Kidney epithelial cell (primary cell): ENCODE measurements around the gene SPNS2. TPM values are rescaled to one million over a fixed set of nuclear protein-coding genes. Genes with fewer than 3 reads are reported as not detected.

Experiments
- DNase-seq: peaks from one replicate; pipeline ENCODE4 v3.0.0-alpha.2; 2010; ENCODE audit warnings: low read depth
- H3K27me3 ChIP-seq: 2 replicates; pipeline ENCODE4 v1.6.0; 2011; ENCODE audit warnings: low read length; ENCODE audit not compliant: control insufficient read depth, insufficient read depth
- H3K36me3 ChIP-seq: 2 replicates; pipeline ENCODE4 v1.5.1; 2011; ENCODE audit warnings: low read length; ENCODE audit not compliant: control insufficient read depth, insufficient read depth
- H3K4me3 ChIP-seq: 2 replicates; pipeline ENCODE4 v1.5.1; 2011; ENCODE audit warnings: low read depth, mild to moderate bottlenecking, control low read depth, low read length
- total RNA-seq: library from RNA; depleted of rRNA; stranded (reverse); fragments of >200 nt; gene quantifications from 2 replicates; pipeline ENCODE4 v1.2.3, GENCODE V29; 2015
- TF ChIP-seq, protein P1 (sequence below): IDR thresholded peaks from 2 replicates; pipeline ENCODE4 v1.5.1; 2011; ENCODE audit warnings: mild to moderate bottlenecking, moderate library complexity, low read length, control low read depth, inconsistent platforms; ENCODE audit not compliant: insufficient read depth, poor library complexity, severe bottlenecking

The SPNS2 gene
- total RNA-seq, 1 donor from 2014 or later: 47.3 TPM

DNA sequence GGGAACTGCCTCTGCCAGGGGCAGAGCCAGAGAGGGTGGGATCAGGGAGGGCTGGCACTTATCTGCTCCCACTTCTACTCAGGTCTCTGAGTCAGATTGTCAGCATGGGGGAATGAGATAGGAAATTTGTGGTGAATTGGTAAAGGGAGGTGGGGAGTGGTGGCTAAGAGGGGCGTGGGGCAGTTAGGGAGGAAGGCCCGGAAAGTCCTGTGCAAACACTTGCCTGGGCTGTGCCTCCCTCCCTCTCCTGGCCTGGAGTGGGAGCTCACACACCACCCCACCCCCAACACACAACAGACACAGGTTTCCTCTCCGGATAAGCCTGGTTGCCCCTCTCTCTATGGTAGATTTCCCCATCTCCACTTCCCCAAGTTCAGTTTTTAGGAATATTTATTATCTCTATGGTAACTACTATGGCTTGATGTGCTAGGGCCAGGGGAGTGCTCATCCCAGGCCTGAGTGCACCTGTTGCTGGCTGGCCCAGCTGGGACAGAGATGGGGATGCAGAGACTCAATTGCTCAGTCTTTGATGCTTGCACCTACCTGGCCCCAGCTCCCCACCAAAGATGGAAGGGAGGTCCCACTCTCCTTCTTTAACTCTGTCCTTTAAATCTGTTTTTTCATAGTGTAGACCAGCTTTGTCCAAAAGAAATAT lies 2.7 kb downstream of the SPNS2 start:
- Histone ChIP-seq H3K27me3 (no peaks in the 10 kb centered on the region), H3K4me3 (peak overlapping the region; percentile 96), H3K36me3 (peaks cover 1% of the 10 kb centered on the region)
- TF ChIP-seq, protein P1, sequence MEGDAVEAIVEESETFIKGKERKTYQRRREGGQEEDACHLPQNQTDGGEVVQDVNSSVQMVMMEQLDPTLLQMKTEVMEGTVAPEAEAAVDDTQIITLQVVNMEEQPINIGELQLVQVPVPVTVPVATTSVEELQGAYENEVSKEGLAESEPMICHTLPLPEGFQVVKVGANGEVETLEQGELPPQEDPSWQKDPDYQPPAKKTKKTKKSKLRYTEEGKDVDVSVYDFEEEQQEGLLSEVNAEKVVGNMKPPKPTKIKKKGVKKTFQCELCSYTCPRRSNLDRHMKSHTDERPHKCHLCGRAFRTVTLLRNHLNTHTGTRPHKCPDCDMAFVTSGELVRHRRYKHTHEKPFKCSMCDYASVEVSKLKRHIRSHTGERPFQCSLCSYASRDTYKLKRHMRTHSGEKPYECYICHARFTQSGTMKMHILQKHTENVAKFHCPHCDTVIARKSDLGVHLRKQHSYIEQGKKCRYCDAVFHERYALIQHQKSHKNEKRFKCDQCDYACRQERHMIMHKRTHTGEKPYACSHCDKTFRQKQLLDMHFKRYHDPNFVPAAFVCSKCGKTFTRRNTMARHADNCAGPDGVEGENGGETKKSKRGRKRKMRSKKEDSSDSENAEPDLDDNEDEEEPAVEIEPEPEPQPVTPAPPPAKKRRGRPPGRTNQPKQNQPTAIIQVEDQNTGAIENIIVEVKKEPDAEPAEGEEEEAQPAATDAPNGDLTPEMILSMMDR: peak; percentile 24
- DNase-seq: no peak

DNA sequence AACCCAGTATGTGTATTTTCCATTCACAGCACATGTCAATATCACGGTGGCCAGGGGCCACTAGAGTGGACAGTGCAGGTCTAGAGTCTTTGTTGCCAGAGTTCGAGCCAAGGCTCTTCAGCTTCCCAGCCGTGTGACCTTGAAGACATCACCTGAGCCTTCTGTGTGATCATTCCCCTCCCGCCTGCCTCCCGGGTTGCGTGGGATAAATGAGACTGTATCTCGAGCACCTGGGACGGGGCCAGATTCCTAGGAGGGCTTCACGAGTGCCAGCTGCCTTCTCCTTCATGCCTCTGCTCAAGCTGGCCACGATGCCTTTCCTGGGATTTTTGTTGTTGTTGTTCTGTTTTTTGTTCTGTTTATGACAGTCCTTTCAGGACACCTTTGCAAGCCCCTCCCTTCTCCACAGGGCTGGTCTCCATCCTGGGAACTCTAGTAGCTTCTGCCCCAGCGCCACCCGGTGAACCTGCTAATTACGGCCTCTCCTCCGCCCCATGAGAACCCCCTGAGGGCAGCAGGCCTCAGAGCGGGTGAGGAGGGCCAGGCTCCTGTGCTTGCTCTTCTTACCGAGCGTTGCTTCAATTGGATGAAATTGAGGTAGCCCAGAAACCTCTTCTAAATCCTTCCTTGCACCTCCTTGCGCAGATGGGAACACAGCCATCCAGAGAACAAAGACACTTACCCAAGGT lies 3.9 kb downstream of the SPNS2 start:
- no peak overlapping the region for H3K4me3 ChIP-seq
- TF ChIP-seq, protein P1: no peak
- DNase-seq: no peak
- H3K36me3 ChIP-seq: peaks cover 1% of the 10 kb centered on the region
- H3K27me3 ChIP-seq: no peaks in the 10 kb centered on the region

DNA sequence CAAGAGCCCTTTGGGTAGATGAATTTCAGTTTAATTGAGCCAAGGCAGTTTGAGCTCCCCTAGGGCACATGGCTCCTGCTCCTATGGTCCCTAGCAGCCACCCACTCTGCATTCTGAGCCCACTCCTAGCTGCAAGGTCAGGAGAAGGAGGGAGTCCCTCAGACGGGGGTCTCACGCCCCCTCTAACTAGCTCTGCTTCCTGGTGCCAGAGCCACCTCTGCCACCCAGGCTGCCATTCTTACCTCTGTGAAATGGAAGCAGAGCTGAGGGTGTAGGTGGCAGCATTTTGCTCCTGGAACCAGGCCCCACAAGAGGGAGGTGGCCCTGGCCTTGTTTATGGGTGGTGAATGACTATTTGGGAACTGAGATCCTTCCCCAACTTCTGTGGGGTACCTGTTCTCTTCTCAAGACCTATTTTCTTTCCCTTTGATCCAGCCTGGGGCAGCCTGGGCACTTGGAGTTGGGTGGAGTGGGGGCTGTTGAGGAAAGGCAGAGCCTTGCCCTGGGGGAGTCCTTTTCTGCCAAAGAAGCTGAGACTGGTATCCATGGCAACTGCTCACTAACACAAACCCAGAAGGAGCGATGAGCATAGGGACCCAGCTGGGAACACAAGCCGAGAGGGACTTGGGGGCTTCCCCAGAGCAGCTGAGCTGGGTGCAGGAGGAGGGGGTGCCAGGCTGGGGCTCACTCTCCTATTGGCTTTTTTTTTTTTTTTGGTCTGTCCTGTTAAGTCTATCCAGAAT lies 4.8 kb downstream of the SPNS2 start:
- TF ChIP-seq, protein P1: no peak
- no peak for DNase-seq
- H3K4me3 ChIP-seq: no peak overlapping the region
- peaks cover 1% of the 10 kb centered on the region for H3K36me3 ChIP-seq
- no peaks in the 10 kb centered on the region for H3K27me3 ChIP-seq

DNA sequence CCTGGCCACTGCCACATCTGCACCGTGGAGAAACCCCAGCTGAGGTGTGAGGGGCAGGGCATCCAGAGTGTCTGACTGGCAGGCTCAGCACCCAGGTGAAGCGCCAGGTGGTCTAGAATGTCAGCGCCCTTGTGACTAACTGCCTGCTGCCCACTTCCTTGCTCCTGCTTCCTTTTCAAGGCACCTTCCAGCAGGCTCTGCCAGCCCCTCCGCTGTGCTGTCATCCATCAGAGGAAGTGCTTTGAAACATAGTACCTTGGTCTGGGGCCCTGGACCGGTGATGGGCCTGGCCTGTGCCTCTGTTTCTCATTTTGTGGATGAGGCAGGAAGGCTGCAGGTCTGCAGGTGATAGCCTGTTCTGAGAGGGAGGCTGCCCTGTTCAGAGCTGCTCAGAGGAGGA lies 5.5 kb downstream of the SPNS2 start:
- TF ChIP-seq, protein P1: no peak
- no peak for DNase-seq
- no peaks in the 10 kb centered on the region for H3K27me3 ChIP-seq
- H3K36me3 ChIP-seq: peaks cover 1% of the 10 kb centered on the region
- H3K4me3 ChIP-seq: no peak overlapping the region

DNA sequence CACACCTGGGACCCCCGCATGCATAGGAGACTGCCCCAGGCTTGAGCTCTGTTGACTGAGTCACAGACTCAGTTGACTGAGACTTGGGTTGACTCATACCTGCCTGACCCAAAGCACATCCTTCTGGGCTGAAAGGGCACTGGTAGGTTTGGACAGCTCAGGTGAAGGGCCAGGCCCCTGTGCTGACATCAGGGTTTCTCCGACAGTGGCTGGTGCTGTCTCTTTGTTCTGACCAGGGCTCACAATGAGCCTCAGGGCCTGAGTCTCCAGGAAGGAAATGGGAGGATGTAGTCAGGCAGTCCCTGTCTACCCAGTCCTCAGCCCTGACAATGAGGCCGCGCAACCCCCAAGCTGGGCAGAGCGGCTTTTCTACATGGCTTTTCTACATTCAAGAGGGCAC lies 6.5 kb downstream of the SPNS2 start:
- Histone ChIP-seq H3K4me3 (no peak overlapping the region), H3K27me3 (no peaks in the 10 kb centered on the region), H3K36me3 (peaks cover 1% of the 10 kb centered on the region)
- DNase-seq: no peak
- TF ChIP-seq, protein P1: no peak
